ENCODE data around the gene EFL1. TPM values are rescaled to one million over a fixed set of nuclear protein-coding genes. Genes with fewer than 3 reads are reported as not detected.

The EFL1 gene
- total RNA-seq, 1 donor from 2014 or later: 24.7 TPM

DNA sequence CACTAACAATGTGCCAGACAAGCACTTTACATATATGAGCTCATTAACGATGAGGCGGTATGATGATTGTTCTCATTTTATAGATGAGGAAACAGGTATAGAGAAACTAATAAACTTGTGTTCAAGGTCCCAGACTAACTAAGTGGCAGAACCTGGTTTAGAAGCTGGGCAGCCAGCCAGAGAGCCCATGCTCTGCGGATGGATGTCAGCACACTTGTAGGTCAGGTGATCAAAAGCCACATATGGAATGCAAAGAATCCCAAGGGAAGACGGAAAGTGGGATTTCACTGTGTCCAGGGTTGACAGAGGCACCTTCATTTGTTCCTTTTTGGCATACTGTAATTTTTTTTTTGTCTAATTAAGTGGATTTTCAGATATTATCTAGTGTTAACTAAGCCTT, 103.7 kb downstream of the EFL1 start:
- TF ChIP-seq, protein P1, sequence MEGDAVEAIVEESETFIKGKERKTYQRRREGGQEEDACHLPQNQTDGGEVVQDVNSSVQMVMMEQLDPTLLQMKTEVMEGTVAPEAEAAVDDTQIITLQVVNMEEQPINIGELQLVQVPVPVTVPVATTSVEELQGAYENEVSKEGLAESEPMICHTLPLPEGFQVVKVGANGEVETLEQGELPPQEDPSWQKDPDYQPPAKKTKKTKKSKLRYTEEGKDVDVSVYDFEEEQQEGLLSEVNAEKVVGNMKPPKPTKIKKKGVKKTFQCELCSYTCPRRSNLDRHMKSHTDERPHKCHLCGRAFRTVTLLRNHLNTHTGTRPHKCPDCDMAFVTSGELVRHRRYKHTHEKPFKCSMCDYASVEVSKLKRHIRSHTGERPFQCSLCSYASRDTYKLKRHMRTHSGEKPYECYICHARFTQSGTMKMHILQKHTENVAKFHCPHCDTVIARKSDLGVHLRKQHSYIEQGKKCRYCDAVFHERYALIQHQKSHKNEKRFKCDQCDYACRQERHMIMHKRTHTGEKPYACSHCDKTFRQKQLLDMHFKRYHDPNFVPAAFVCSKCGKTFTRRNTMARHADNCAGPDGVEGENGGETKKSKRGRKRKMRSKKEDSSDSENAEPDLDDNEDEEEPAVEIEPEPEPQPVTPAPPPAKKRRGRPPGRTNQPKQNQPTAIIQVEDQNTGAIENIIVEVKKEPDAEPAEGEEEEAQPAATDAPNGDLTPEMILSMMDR (IDR thresholded peaks at IDR 0.05): no peak
- no peak for ATAC-seq

DNA sequence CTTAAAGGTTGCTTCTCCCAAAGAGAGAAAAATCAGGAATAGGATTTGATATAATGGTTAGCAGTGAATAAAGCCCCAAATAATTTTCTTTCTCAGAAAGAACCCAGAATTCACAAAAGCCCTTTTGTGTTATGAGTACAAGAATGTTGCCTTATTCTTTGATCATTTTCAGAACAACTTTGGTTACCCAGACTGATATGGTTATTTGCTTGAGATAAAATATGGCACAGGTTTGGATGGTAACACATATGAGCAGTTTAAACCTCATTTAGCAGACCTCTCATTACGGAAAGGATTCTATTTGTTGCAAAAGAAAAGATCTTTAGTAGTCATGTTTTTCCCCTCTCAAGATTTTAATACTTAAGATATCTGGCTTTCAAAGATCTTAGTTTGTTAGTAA, 111.9 kb downstream of the EFL1 start:
- DNase-seq (no peak), ATAC-seq (no peak)
- TF ChIP-seq, protein P1 (IDR thresholded peaks at IDR 0.05): no peak
- H3K36me3 ChIP-seq: peaks cover 27% of the 10 kb centered on the region
- no peaks in the 10 kb centered on the region for H3K27me3 ChIP-seq (ENCODE audit: low read depth)
- H3K9me3 ChIP-seq: no peaks in the 10 kb centered on the region
- intact Hi-C loops (cut with DNase I): no loop called here
- no peak overlapping the region for H3K4me3 ChIP-seq
- no peaks in the 10 kb centered on the region for H3K4me1 ChIP-seq
- no peak overlapping the region for H3K27ac ChIP-seq

More for the DNA sequence above, 103.7 kb downstream of the EFL1 start:
- no peaks in the 10 kb centered on the region for H3K4me1 ChIP-seq
- intact Hi-C loops (cut with DNase I): no loop called here
- H3K9me3 ChIP-seq: no peaks in the 10 kb centered on the region
- H3K36me3 ChIP-seq: peaks cover 51% of the 10 kb centered on the region
- no peak for DNase-seq
- H3K4me3 ChIP-seq: no peak overlapping the region
- H3K27ac ChIP-seq: no peak overlapping the region
- H3K27me3 ChIP-seq (ENCODE audit: low read depth): no peaks in the 10 kb centered on the region

DNA sequence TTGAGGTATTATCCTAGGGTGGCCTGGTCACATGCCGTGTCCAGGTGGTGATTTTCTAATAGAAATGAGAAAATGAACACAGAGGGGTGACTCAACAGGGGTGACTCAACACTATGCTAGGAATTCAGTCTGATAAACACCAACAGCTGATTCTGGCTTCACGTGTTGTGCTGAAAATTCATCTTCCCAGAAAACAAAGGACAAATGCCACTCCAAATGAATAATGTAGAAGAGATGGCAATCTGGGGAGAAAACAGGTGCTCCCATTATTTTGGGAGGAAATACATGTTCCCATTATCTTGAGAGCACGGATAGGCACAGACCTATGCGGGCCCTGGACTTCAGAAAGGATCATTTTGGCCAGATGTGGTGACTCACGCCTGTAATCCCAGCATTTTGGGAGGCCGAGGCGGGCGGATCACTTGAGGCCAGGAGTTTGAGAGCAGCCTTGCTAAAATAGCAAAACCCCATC, 115.5 kb downstream of the EFL1 start:
- intact Hi-C loops (cut with DNase I): no loop called here
- ATAC-seq (no peak), DNase-seq (no peak)
- H3K9me3 ChIP-seq: no peaks in the 10 kb centered on the region
- H3K27ac ChIP-seq: no peak overlapping the region
- no peak overlapping the region for H3K4me3 ChIP-seq
- TF ChIP-seq, protein P1 (IDR thresholded peaks at IDR 0.05): no peak
- H3K36me3 ChIP-seq: peaks cover 17% of the 10 kb centered on the region
- H3K27me3 ChIP-seq (ENCODE audit: low read depth): no peaks in the 10 kb centered on the region
- H3K4me1 ChIP-seq: no peaks in the 10 kb centered on the region

DNA sequence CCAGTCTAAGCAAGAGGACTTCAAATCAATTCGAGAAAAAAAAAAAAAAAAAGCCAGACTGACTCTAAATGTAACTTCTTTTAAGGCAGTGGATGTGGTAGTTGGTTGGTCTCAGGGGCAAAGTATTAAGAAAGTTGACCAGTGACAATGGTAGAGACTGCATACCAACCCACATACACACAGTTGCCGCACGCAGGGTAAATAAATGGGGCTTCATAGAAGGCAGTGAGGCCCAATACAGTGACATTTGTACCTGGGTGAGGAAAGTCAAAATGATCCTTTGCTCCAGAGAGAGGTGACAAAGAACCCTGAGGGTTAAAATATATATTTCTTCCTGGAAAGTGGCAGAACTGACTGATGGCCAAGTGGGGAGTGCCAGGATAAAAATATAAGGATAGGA, 116.0 kb downstream of the EFL1 start:
- intact Hi-C loops (cut with DNase I): no loop called here
- no peak for ATAC-seq
- TF ChIP-seq, protein P1 (IDR thresholded peaks at IDR 0.05): no peak
- H3K27ac ChIP-seq: no peak overlapping the region
- no peaks in the 10 kb centered on the region for H3K4me1 ChIP-seq
- H3K9me3 ChIP-seq: no peaks in the 10 kb centered on the region
- H3K36me3 ChIP-seq: peaks cover 12% of the 10 kb centered on the region
- H3K27me3 ChIP-seq (ENCODE audit: low read depth): no peaks in the 10 kb centered on the region
- DNase-seq: no peak
- H3K4me3 ChIP-seq: no peak overlapping the region

DNA sequence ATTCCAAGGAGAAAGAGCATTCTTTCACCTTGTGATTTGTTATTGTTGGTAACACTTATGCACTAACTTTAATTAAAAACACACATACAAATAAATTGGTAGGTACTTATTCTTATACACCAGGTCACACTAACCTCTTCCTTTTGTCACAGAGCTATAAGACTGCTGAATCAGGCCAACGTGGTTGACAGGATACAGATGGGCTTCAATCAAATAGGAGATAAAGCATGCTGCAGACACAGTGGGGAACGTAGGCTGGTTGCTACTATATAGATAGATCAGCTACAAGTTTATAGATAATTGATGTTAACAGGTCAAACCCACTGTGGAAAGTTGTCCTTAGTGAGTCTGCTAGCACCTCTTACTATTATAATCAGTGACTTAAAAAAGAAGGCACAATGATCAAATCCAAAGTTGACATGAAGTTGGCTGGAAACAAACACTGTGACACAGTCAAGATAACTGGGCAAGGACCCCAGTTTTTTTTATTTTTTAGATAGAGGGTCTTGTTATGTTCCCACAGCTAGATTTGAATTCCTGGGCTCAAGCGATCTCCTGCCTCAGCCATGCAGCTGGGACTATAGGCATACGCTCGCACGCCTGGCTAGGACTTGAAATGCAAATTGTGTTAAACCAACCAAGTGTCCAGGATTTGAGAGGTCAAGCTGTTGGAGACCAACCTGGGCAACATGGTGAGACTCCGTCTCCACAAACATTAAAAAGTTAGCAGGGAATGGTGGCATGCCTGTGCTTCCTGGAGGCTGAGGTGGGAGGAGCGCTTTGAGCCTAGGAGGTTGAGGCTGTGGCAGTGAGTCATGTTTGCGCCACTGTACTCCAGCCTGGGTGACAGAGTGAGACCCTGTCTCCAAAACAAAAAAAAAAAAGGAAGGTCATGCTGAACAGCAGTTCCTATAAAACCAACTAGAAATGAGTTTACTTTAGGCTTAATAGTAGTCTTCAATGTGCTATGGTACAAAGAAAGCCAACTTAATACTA, 118.8 kb downstream of the EFL1 start:
- H3K36me3 ChIP-seq: peaks cover under 1% of the 10 kb centered on the region
- H3K27me3 ChIP-seq (ENCODE audit: low read depth): no peaks in the 10 kb centered on the region
- no peak overlapping the region for H3K4me3 ChIP-seq
- TF ChIP-seq, protein P1 (IDR thresholded peaks at IDR 0.05): no peak
- H3K9me3 ChIP-seq: no peaks in the 10 kb centered on the region
- H3K27ac ChIP-seq: no peak overlapping the region
- H3K4me1 ChIP-seq: peaks cover 9% of the 10 kb centered on the region
- ATAC-seq (no peak), DNase-seq (no peak)
- intact Hi-C loops (cut with DNase I): no loop called here

All from lower lobe of right lung (tissue), 2 donors.